H9 (cell line): ENCODE results near the gene TMC1. TPM values are rescaled to one million over a fixed set of nuclear protein-coding genes. Genes with fewer than 3 reads are reported as not detected.

ENCODE experiments used
- DNase-seq: peaks from one replicate; pipeline ENCODE4 v3.0.0-alpha.2; 2017
- H2AFZ ChIP-seq: one replicate; pipeline ENCODE4 v1.6.1; 2013; ENCODE audit warnings: mild to moderate bottlenecking, low read length, control low read depth, moderate library complexity
- H2AK5ac ChIP-seq: 2 replicates; pipeline ENCODE4 v1.6.1; 2013; ENCODE audit warnings: low read length, control low read depth, mixed read lengths; ENCODE audit not compliant: insufficient read length
- H2BK120ac ChIP-seq: one replicate; pipeline ENCODE4 v1.6.1; 2013; ENCODE audit warnings: low read depth, mild to moderate bottlenecking, low read length, control low read depth, inconsistent platforms; ENCODE audit not compliant: poor library complexity, severe bottlenecking
- H2BK12ac ChIP-seq: 2 replicates; pipeline ENCODE4 v1.6.1; 2013; ENCODE audit warnings: low read length, control low read depth, mixed read lengths, low read depth; ENCODE audit not compliant: insufficient read length
- H2BK15ac ChIP-seq: 2 replicates; pipeline ENCODE4 v1.6.1; 2013; ENCODE audit warnings: low read depth, low read length, control low read depth
- H2BK20ac ChIP-seq: one replicate; pipeline ENCODE4 v1.6.1; 2013; ENCODE audit warnings: low read depth, mild to moderate bottlenecking, low read length, control low read depth, inconsistent platforms; ENCODE audit not compliant: poor library complexity, severe bottlenecking
- H2BK5ac ChIP-seq: 2 replicates; pipeline ENCODE4 v1.6.1; 2013; ENCODE audit warnings: low read length, control low read depth, mixed read lengths; ENCODE audit not compliant: insufficient read length
- H3K14ac ChIP-seq: 2 replicates; pipeline ENCODE4 v1.6.1; 2013; ENCODE audit warnings: low read length, control low read depth; ENCODE audit not compliant: insufficient read depth
- H3K18ac ChIP-seq: 2 replicates; pipeline ENCODE4 v1.6.1; 2013; ENCODE audit warnings: low read depth, mild to moderate bottlenecking, mixed read lengths, low read length, control low read depth; ENCODE audit not compliant: insufficient read length
- H3K23ac ChIP-seq: 2 replicates; pipeline ENCODE4 v1.6.1; 2013; ENCODE audit warnings: low read length, control low read depth, mixed read lengths, low read depth; ENCODE audit not compliant: insufficient read length
- H3K23me2 ChIP-seq: 2 replicates; pipeline ENCODE4 v1.6.1; 2013; ENCODE audit warnings: low read depth, mild to moderate bottlenecking, mixed read lengths, low read length, control low read depth; ENCODE audit not compliant: insufficient read length, poor library complexity, severe bottlenecking
- H3K27ac ChIP-seq: 2 replicates; pipeline ENCODE4 v1.5.1; 2013; ENCODE audit warnings: low read length, control low read depth, mixed read lengths, low read depth; ENCODE audit not compliant: insufficient read length
- H3K27me3 ChIP-seq: 2 replicates; pipeline ENCODE4 v1.6.1; 2013; ENCODE audit warnings: low read length, control low read depth, inconsistent platforms; ENCODE audit not compliant: insufficient read depth
- H3K4ac ChIP-seq: 2 replicates; pipeline ENCODE4 v1.6.1; 2013; ENCODE audit warnings: low read depth, mild to moderate bottlenecking, control low read depth, inconsistent platforms, low read length, moderate library complexity
- H3K4me1 ChIP-seq: 2 replicates; pipeline ENCODE4 v1.6.1; 2013; ENCODE audit warnings: low read length, control low read depth, inconsistent platforms; ENCODE audit not compliant: insufficient read depth
- H3K4me2 ChIP-seq: 2 replicates; pipeline ENCODE4 v1.6.1; 2013; ENCODE audit warnings: low read length, control low read depth, mixed read lengths; ENCODE audit not compliant: insufficient read length, insufficient read depth
- H3K56ac ChIP-seq: 2 replicates; pipeline ENCODE4 v1.6.1; 2013; ENCODE audit warnings: low read depth, mild to moderate bottlenecking, mixed read lengths, low read length, control low read depth; ENCODE audit not compliant: insufficient read length
- H3K79me1 ChIP-seq: 2 replicates; pipeline ENCODE4 v1.6.1; 2013; ENCODE audit warnings: low read depth, mild to moderate bottlenecking, moderate library complexity, low read length, control low read depth, inconsistent platforms; ENCODE audit not compliant: insufficient read depth, poor library complexity, severe bottlenecking
- H3K79me2 ChIP-seq: 2 replicates; pipeline ENCODE4 v1.6.1; 2013; ENCODE audit warnings: low read length, control low read depth, inconsistent platforms; ENCODE audit not compliant: insufficient read depth
- H3K9ac ChIP-seq: 2 replicates; pipeline ENCODE4 v1.6.1; 2013; ENCODE audit warnings: low read length, control low read depth, mixed read lengths; ENCODE audit not compliant: insufficient read length; ENCODE audit errors: extremely low read depth
- H3K9me3 ChIP-seq: one replicate; pipeline ENCODE4 v1.6.1; 2013; ENCODE audit warnings: low read depth, low read length, inconsistent platforms; ENCODE audit not compliant: control insufficient read depth
- H3T11ph ChIP-seq: one replicate; pipeline ENCODE4 v1.6.1; 2013; ENCODE audit warnings: mild to moderate bottlenecking, low read length, control low read depth, inconsistent platforms
- H4K20me1 ChIP-seq: one replicate; pipeline ENCODE4 v1.6.1; 2013; ENCODE audit not compliant: control insufficient read depth, insufficient read length, insufficient read depth
- H4K5ac ChIP-seq: 2 replicates; pipeline ENCODE4 v1.6.1; 2013; ENCODE audit warnings: low read depth, mild to moderate bottlenecking, mixed read lengths, low read length, control low read depth; ENCODE audit not compliant: insufficient read length
- H4K8ac ChIP-seq: replicated peaks from 2 replicates; pipeline ENCODE4 v1.6.1; 2013; ENCODE audit warnings: low read length, control low read depth, mixed read lengths, low read depth; ENCODE audit not compliant: insufficient read length
- H4K91ac ChIP-seq: 2 replicates; pipeline ENCODE4 v1.6.1; 2013; ENCODE audit warnings: low read depth, mild to moderate bottlenecking, moderate library complexity, mixed read lengths, low read length, control low read depth; ENCODE audit not compliant: insufficient read length
- H3K27ac Mint-ChIP-seq, 3 experiments: 2 replicates in 2 of 3; 3 replicates in 1 of 3; pipeline ENCODE4 v1.8.0; 2020 to 2021; ENCODE audit warnings: mixed read lengths in 3 of 3, mild to moderate bottlenecking in 1 of 3, moderate library complexity in 1 of 3
- H3K27me3 Mint-ChIP-seq: 2 replicates; pipeline ENCODE4 v1.8.0; 2021; ENCODE audit warnings: low read depth, mild to moderate bottlenecking, moderate library complexity, mixed read lengths
- H3K36me3 Mint-ChIP-seq, 3 experiments: 2 replicates in 2 of 3; 3 replicates in 1 of 3; pipeline ENCODE4 v1.8.0; 2020 to 2021; ENCODE audit warnings: low read depth in 3 of 3, mixed read lengths in 3 of 3; ENCODE audit not compliant: insufficient read depth in 1 of 3
- H3K4me1 Mint-ChIP-seq, 2 experiments: 2 replicates each; pipeline ENCODE4 v1.8.0; 2020; ENCODE audit warnings: mixed read lengths in 2 of 2
- H3K4me3 Mint-ChIP-seq, 2 experiments: 2 replicates in 1 of 2; 3 replicates in 1 of 2; pipeline ENCODE4 v1.8.0; 2020 to 2021; ENCODE audit warnings: mild to moderate bottlenecking in 2 of 2, mixed read lengths in 2 of 2, moderate library complexity in 1 of 2
- H3K9me3 Mint-ChIP-seq, 2 experiments: 2 replicates in 1 of 2; 3 replicates in 1 of 2; pipeline ENCODE4 v1.8.0; 2020; ENCODE audit warnings: mild to moderate bottlenecking in 2 of 2, mixed read lengths in 2 of 2, moderate library complexity in 1 of 2
- WGBS: extraction: QIAGEN DNeasy Blood & Tissue Kit; methylation state at CpG from one replicate; pipeline ENCODE4 v1.1.7; 2013; ENCODE audit warnings: missing lambda C conversion rate, low lambda C conversion rate, mixed read lengths; ENCODE audit not compliant: insufficient read length; ENCODE audit errors: extremely low coverage; 5-methylcytosine and 5-hydroxymethylcytosine counted together
- total RNA-seq: library from RNA; stranded (reverse); gene quantifications from 2 replicates; pipeline ENCODE4 v1.2.1, GENCODE V29; 2021
- TF ChIP-seq, protein P1 (sequence below): fragments of 200-600 bp; sonication (generic); conservative IDR thresholded peaks from 3 replicates; pipeline ENCODE4 v1.8.0; 2021; ENCODE audit warnings: antibody characterized with exemption, mild to moderate bottlenecking

Gene TMC1
- total RNA-seq, 1 experiment from 2014 or later: 2.4 TPM

DNA sequence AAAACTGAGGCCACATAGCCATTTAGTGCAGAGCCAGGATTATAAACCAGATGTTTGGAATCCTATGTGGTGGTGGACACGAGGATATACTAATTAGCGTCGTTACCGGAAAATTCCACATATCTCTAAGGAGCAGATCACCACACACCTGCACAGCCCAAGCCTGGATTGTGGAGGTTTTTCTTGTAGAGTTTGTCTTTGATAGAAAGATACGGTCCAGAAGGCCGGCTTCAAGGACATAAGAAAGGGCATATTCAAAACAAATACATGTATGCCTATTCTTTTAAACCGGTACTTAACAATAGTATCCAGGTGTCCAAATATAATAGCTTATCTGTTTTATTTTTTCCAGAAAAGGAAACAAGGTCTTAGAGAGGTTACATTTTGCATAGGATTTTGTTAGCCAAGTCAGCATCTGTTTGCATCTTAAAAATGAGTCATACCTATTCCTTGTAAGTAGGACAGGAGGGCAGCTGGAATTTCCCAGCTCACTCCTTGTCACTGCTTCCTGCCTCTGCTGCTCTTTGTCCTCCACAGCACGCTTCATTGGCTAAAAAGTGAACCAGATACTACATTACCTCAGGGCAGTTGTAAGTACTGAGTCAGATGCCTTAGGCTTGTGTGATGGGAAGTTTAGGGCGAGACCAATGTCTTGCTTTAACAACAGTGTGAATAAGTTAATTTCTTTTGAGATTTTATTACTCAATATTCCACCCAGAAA is 3.6 kb downstream of the TMC1 start:
- H2BK12ac ChIP-seq: no peak overlapping the region
- no peaks in the 10 kb centered on the region for H4K20me1 ChIP-seq
- no peak overlapping the region for H3K14ac ChIP-seq
- Mint-ChIP-seq H3K4me1 (peaks cover 23 to 29% of the 10 kb centered on the region in 2 experiments), H3K27me3 (no peaks in the 10 kb centered on the region; the same call in 1 of the 2 replicates), H3K4me3 (no peak overlapping the region), H3K27ac (peak overlapping the region in 1 of 3 experiments; percentile 88; a peak in 3 of 7 replicates), H3K9me3 (peaks cover 0 to 1% of the 10 kb centered on the region in 2 experiments; a peak in 2 of 5 replicates), H3K36me3 (peaks cover 0 to 5% (median 0%) of the 10 kb centered on the region in 3 experiments; a peak in 2 of 7 replicates)
- no peak overlapping the region for H2AK5ac ChIP-seq
- peak overlapping the region; percentile 83 for H2BK20ac ChIP-seq
- no peaks in the 10 kb centered on the region for H3K79me1 ChIP-seq
- no CpG with 5 or more reads among the region's 9 CpGs for WGBS
- no peak overlapping the region for H2BK5ac ChIP-seq
- no peak overlapping the region for H3K27ac ChIP-seq
- no peak overlapping the region for H2BK120ac ChIP-seq
- TF ChIP-seq, protein P1, sequence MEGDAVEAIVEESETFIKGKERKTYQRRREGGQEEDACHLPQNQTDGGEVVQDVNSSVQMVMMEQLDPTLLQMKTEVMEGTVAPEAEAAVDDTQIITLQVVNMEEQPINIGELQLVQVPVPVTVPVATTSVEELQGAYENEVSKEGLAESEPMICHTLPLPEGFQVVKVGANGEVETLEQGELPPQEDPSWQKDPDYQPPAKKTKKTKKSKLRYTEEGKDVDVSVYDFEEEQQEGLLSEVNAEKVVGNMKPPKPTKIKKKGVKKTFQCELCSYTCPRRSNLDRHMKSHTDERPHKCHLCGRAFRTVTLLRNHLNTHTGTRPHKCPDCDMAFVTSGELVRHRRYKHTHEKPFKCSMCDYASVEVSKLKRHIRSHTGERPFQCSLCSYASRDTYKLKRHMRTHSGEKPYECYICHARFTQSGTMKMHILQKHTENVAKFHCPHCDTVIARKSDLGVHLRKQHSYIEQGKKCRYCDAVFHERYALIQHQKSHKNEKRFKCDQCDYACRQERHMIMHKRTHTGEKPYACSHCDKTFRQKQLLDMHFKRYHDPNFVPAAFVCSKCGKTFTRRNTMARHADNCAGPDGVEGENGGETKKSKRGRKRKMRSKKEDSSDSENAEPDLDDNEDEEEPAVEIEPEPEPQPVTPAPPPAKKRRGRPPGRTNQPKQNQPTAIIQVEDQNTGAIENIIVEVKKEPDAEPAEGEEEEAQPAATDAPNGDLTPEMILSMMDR: no peak
- no peak overlapping the region for H4K5ac ChIP-seq
- no peak overlapping the region for H3T11ph ChIP-seq
- no peak overlapping the region for H4K8ac ChIP-seq
- H3K79me2 ChIP-seq: no peaks in the 10 kb centered on the region
- H3K18ac ChIP-seq: no peak overlapping the region
- no peaks in the 10 kb centered on the region for H3K9me3 ChIP-seq
- no peak overlapping the region for H2AFZ ChIP-seq
- H3K9ac ChIP-seq: no peak overlapping the region
- no peaks in the 10 kb centered on the region for H3K23me2 ChIP-seq
- H2BK15ac ChIP-seq: no peak overlapping the region
- H3K4me2 ChIP-seq: no peak overlapping the region
- H3K56ac ChIP-seq: no peak overlapping the region
- peak; percentile 70 for DNase-seq
- H3K4me1 ChIP-seq: peaks cover 6% of the 10 kb centered on the region; the same call in 1 of the 2 replicates
- H3K4ac ChIP-seq: no peak overlapping the region
- no peak overlapping the region for H3K23ac ChIP-seq
- no peaks in the 10 kb centered on the region for H3K27me3 ChIP-seq
- no peak overlapping the region for H4K91ac ChIP-seq
